Subcutaneous abdominal adipose tissue (tissue), 5 donors: ENCODE data around the gene LRRC15.

ENCODE experiments used
- H3K27ac ChIP-seq: one replicate; pipeline ENCODE4 v1.7.0; 2013; ENCODE audit warnings: low read depth, mild to moderate bottlenecking, inconsistent platforms, low read length, moderate library complexity
- H3K27me3 ChIP-seq, 5 donors: one replicate each; pipeline ENCODE4 v1.7.0; 2013; ENCODE audit warnings: low read length in 5 of 5, inconsistent platforms in 1 of 5; ENCODE audit not compliant: control insufficient read depth in 5 of 5, insufficient read depth in 4 of 5
- H3K36me3 ChIP-seq, 5 donors: one replicate each; pipeline ENCODE4 v1.7.0; 2013; ENCODE audit warnings: low read length in 5 of 5; ENCODE audit not compliant: control insufficient read depth in 5 of 5, insufficient read depth in 5 of 5
- H3K4me1 ChIP-seq, 5 donors: one replicate each; pipeline ENCODE4 v1.7.0; 2013; ENCODE audit warnings: low read length in 5 of 5, mild to moderate bottlenecking in 3 of 5, moderate library complexity in 1 of 5; ENCODE audit not compliant: control insufficient read depth in 5 of 5, insufficient read depth in 5 of 5
- H3K4me3 ChIP-seq, 5 donors: one replicate each; pipeline ENCODE4 v1.7.0; 2013; ENCODE audit warnings: low read length in 5 of 5, low read depth in 1 of 5
- H3K9ac ChIP-seq, 5 donors: one replicate each; pipeline ENCODE4 v1.7.0; 2013; ENCODE audit warnings: low read length in 5 of 5, mild to moderate bottlenecking in 4 of 5, moderate library complexity in 3 of 5
- H3K9me3 ChIP-seq, 5 donors: one replicate each; pipeline ENCODE4 v1.7.0; 2013; ENCODE audit warnings: low read length in 5 of 5; ENCODE audit not compliant: control insufficient read depth in 5 of 5
- donor health status: healthy.
- donor health status: healthy.
- donor health status: healthy.
- donor health status: healthy.
- donor health status: healthy.

The LRRC15 gene

GRCh38 chr3:194307849-194308248, 61.7 kb downstream of the LRRC15 start:
- Histone ChIP-seq H3K36me3 (no peaks in the 10 kb centered on the region), H3K9me3 (no peaks in the 10 kb centered on the region), H3K4me3 (no peak overlapping the region), H3K4me1 (peaks cover 6 to 30% (median 25%) of the 10 kb centered on the region in 5 donors), H3K9ac (no peak overlapping the region), H3K27ac (no peak overlapping the region), H3K27me3 (peaks cover 0 to 4% (median 0%) of the 10 kb centered on the region in 5 donors)

- no peak overlapping the region for H3K27ac ChIP-seq
- no peaks in the 10 kb centered on the region for H3K9me3 ChIP-seq
- H3K4me3 ChIP-seq: no peak overlapping the region
- H3K4me1 ChIP-seq: peaks cover 2 to 22% (median 17%) of the 10 kb centered on the region in 5 donors
- H3K27me3 ChIP-seq: peaks cover 0 to 4% (median 0%) of the 10 kb centered on the region in 5 donors
- no peak overlapping the region for H3K9ac ChIP-seq
- no peaks in the 10 kb centered on the region for H3K36me3 ChIP-seq
These were observed 62.5 kb downstream of the LRRC15 start for GRCh38 chr3:194306771-194307640.

GRCh38 chr3:194306109-194306686, 63.3 kb downstream of the LRRC15 start:
- no peak overlapping the region for H3K27ac ChIP-seq
- H3K9ac ChIP-seq: no peak overlapping the region
- peaks cover 2 to 22% (median 13%) of the 10 kb centered on the region in 5 donors for H3K4me1 ChIP-seq
- H3K4me3 ChIP-seq: no peak overlapping the region
- no peaks in the 10 kb centered on the region for H3K9me3 ChIP-seq
- no peaks in the 10 kb centered on the region for H3K36me3 ChIP-seq
- peaks cover 0 to 4% (median 0%) of the 10 kb centered on the region in 5 donors for H3K27me3 ChIP-seq

DNA sequence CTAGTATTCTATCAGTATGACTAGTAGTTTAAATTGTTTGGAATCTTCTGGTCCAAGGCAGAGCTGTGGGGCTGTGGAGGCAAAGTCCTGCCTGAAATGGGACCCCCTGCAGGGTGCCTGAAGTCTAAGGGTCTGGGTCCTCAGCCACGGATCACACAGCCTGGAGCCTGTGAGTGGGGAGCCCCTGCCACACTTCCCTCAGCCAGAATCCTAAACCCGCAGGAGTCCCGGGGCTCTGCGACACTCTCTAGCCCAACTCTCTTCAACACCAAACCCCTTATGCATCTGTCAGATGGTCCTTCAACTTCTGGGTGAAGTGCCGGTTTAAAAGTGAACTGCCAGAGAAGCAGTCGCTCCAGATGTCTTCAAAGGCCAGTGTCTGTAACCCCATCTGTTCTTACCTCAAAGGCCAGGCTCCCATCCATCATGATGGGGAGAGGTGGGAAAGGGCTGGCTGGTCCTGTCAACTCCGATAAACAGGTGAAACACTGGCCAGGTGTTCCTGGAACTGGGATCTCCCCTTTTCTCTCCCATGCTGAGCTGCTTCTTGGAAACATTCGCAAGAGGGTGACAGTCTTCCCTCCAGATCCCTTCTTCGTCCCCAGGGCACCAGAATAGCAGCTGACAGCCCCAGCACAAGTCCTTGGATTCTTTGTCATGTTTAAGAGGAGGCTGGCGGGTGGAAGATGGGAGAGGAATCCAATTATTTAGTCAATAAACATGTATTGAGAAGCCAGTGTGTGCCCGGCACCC, 64.0 kb downstream of the LRRC15 start:
- Histone ChIP-seq H3K4me3 (no peak overlapping the region), H3K4me1 (peaks cover 2 to 23% (median 9%) of the 10 kb centered on the region in 5 donors), H3K36me3 (no peaks in the 10 kb centered on the region), H3K9me3 (no peaks in the 10 kb centered on the region), H3K27ac (no peak overlapping the region), H3K27me3 (peaks cover 0 to 4% (median 0%) of the 10 kb centered on the region in 5 donors), H3K9ac (no peak overlapping the region)
